COLO829 (cell line): Measurements from ENCODE around the gene PAK1.
"Not testable (repeated sequence)": the region's sequence is repeated elsewhere in the genome, so short reads cannot be mapped to it uniquely, and the experiment has no call there.

ENCODE experiments used
- DNase-seq: peaks from one replicate; pipeline ENCODE4 v3.0.0; 2012; ENCODE audit warnings: low spot score

The PAK1 gene

DNA sequence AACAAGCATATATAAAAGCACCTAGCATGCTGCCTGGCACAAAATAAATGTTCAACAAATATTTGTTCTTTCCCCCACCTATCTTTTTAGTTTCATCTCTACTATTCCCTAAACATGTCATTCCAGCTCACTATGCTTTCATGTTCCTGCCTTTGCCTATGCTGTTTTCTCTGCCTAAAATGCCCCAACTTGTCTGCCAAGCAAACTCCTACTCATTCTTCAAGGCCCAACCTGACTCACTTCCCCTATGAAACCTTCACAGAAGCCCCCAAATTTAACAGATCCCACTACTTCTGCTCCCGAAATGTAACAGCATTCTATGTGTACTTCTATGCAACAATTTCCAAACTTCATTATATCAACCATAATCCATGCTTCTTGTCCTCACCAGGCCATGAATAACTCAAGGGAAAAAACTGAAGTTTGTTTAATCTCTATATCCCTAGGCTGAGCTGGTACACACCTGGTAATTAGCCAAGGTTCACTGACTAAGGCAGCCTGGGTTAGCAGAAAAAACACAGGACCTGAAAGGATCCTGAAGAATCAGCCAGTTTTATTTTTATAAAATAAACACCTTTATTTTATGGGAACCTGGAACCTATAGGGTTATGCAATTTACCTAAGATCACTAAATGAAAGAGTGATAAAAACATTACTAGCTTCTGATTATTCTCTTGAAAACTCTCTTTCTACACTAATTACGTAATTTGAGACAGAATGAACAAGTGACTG lies 72.2 kb downstream of the PAK1 start:
- DNase-seq: no peak

DNA sequence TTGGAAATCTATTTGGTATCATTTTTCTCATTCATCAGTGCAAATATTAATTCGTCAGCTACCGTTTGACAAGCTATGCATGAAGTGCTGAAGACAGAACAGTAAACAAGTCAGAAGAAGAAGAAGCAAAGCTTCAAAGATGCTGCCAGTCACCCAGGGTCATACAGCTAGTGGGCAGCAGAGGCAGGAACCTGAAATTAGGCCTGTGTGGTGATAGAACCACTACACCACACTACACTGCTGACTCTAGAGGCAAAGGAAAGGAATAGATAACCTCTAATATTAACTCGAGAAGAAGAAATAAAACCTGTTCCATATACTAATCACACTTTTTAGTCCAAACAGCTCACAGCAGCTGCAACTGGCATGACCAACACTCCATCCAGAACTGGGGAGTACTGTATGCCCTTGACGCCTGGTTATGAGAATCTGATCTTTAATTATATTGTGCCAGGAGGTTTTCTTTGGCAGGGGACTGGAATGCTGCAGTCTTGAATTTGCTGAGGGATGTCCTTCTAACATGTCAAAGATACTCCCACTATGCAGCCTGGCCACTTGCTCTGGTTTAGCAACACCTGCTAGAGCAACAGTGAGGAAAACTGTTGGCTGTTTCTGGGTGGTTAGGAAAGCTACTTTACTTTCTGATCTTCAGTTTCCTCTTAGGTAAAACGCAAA lies 73.0 kb downstream of the PAK1 start:
- no peak for DNase-seq

DNA sequence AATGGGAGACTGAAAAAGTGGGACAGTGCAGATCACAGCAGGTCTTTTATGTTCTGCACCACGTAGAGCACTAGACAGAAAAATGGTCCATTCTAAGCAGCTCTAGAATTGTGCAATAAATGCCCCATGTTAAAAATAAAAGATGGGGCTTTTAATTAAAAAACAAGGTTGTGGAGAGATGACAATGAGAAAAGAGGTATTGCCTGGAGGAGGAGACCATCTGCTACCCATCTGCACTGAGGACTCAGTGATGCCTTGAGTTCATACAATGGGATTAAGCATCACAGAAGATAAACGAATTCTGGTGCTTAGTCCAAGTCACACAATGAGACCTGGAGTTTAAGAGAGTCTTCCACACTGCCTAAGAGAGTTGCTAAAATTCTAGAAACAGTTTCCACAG lies 73.6 kb downstream of the PAK1 start:
- DNase-seq: no peak

DNA sequence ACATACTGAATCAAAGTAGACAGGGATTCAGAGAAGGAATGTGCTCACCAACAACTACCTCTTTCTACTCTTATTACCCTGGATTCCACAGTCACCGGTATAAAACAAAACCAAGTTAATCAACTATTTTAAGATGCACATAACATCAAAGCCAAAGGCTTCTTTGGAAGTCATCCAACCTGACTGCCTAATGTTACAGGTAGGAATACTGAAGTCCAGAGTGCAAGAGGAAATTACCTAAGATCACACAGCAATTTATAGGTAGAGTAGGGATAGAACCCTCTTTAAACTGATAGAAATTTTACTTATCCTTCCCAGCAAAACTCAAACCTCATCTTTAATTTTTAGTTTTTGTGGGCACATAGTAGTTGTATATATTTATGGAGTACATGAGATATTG lies 76.3 kb downstream of the PAK1 start:
- DNase-seq: no peak

DNA sequence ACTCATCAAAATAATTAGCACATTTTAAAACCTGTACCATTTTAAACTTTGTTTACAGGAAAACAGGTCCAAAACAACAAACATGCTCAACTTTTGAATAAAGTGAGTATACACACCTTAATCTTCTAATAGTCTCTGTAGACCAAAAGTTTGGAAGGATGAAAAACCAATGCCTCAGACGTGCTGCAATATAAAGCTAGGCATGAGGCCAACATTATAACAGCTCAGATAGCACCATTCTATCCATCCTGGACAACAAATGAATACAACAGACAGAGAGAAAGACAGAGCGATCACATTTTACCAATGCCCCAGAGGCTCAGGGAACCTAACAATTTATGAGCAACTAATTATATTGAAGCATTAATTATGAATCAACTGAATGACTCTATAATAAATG lies 77.0 kb downstream of the PAK1 start:
- no peak for DNase-seq

DNA sequence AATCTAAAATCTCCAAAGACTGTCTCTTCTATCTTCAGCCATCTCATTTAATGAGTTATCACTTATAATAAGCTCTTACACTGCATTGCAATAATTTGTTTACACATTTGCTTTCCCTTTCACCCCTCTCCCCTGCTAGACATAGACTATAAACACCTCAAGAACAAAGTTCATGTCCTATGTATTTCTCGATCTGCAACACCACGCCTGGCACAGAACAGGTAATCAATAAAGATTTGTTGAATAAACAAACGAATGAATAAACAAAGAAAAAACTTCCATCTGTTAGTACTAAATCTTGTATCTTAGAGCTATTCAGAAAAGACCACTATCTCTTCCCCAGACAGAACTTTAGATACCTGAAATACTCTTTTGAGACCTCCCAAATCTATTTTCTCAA lies 77.6 kb downstream of the PAK1 start:
- no peak for DNase-seq

DNA sequence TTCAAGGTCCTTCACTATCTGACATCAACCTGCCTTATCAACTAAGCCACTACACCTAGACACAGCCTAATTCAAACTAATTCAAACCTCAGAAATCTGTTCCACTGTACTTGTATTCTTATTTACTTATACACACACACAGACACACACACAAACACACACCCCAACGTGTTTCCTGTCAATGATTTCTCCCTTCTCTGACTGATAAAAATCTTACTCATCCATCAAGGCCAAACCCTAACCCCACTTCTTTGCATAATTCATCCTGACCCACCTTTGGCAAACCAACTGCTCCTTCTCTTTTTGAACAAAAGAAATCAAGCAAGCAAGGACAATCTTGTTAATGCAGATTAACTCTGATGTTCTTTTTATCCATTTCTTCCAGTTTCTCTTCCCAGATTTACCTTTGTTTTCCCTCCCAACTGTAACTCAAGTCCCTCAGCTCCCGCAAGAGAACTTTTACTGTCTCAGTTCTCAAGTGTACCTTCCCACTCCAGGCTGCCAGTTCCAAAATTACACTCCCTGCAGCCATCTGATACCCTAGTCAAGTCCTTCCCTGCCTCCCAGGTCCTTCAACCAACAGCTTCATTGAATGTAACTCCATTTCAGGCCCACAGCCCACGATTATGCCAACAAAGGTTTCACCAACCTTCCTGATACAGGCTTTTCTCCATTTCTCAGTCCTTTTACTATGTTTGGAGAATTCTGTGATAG lies 78.3 kb downstream of the PAK1 start:
- DNase-seq: no peak

DNA sequence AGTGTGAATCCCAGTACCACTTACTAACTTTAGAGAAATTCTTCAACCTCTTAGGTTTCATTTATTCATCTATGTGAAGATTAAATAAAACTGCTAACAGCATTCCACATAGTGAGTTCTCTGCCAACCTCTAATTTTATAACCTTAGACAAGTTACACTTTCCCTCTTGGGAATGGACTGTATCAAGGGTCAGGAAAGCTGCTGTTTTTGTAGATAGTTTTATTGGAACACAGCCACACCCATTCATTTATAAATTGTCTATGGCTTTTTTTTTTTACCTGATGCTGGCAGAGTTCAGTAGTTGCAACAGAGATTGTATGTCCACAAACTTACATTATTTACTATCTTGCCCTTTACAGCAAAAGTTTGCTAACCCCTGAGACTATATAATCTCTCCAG lies 81.1 kb downstream of the PAK1 start:
- DNase-seq: no peak

DNA sequence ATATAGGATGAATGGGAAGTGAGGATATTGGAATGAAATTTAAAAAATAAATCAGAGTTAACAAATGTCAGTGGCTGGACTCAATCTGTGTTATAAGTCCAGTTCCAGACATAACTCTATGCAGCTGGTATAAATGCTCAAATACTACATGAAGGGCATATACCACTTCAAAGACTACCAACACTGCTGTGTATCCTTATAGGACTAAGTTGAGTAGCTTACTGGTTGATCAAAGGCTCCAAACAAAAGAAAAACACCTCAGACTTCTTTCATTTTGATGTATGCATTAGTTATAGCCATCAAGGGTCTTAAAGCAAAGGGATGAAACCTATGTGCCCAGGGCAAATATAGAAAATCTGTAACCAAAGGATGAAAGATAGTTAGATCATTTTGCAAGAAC lies 86.2 kb downstream of the PAK1 start:
- no peak for DNase-seq

DNA sequence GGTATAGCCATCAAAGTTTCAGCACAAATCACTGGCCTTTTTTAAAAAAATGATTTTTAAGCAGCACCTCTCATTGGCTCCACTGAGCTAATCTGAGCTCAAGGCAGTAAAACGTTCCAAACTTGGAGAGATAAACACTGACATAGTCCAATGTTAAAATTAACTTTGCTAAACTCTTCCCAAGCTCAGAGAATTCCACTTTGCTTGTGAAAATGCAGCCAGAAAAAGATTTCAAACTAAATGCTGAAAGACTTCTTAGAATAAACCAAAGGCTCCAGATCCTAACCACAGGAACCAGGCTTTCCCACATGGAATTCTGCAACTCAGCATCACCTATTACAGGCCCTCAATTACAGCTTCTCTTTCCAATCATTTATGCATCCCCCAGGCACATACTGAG lies 87.7 kb downstream of the PAK1 start:
- DNase-seq: no peak

DNA sequence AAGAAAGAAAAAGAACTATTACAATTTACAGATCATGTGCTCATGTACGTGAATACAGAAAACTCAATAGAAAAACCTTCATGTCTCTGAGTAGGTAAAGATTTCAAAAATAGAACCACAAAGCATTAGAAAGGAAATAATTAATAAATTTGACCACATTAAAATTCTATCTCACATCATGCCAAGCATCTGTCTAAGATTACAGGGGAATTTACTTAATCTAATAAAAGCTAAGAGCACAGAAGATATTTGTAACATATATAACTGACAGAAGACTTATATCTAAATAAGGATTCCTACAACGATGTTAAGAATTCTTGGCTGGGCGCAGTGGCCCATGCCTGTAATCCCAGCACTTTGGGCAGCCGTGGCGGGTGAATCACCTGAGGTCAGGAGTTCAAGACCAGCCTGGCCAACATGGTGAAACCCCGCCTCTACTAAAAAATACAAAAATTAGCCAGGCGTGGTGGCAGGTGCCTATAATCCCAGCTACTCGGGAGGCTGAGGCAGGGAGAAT lies 88.6 kb downstream of the PAK1 start:
- not testable (repeated sequence) for DNase-seq

DNA sequence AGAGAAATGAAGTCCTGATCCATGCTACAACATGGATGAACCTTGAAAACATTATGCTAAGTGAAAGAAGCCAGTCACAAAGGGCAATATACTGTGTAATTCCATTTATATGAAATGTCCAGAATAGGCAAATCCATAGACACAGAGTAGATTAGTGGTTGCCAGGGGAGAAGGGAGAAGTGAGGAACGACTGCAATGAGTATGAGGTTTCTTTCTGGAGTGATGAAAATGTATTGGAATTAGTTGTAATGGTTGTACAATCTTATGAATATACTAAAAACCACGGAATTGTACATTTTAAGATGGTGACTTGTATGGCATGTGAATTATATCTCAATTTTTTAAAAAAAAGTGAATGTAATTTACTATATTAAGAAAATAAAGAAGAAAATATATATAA lies 89.3 kb downstream of the PAK1 start:
- DNase-seq: no peak

DNA sequence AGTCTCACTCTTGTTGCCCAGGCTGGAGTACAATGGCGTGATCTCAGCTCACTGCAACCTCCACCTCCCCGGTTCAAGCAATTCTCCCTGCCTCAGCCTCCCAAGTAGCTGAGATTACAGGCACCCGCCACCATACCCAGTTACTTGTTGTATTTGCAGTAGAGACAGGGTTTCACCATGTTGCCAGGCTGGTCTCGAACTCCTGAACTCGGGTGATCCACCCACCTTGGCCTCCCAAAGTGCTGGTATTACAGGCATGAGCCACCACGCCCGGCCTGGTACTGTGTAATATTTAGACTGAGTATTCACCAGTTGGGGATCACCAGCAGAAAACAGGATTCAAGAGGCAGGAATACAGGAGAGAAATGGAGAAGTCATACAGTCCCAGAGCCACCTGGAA lies 90.5 kb downstream of the PAK1 start:
- DNase-seq: not testable (repeated sequence)

DNA sequence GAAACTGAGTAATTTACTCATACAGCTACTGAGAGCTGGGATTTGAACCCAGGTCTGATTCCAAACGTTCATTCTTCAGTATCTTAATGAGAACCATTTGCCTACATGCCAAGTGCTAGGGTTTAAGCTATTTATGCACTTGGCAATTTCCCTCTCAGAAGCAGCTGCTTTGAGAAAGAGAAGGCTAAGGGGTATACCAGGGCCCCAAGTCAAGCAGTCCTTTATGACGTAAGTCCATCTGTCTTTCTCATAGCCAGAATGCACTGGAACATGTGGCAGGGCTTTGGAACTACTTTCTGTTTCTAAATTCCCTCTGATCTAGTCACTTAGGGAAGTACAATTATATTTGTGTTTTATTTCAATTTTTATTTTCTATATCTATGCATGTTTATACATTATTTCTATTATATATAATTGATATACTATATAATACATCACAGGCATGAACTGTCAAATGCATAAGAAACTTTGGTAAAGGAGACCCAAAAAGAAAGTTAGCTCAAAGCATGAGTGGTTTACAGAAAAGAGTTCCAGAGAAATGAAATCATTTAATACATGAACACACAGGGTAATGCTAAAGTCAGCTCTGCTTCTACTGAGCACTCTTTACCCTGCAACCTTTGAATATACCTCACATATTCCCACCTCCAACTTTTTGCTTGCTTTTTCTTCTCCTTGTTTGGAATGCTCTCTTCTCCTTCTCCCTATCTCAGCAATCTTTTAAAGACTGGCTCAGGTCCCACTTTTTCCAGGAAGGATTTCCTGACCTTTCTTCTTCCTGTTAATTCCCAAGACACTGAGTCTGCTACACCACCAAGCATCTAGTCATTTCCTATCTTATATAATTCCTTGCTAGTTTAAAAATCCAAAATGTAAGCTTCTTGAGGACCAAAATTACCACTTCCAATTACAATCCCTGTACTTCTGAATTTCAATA lies 91.9 kb downstream of the PAK1 start:
- DNase-seq: no peak

DNA sequence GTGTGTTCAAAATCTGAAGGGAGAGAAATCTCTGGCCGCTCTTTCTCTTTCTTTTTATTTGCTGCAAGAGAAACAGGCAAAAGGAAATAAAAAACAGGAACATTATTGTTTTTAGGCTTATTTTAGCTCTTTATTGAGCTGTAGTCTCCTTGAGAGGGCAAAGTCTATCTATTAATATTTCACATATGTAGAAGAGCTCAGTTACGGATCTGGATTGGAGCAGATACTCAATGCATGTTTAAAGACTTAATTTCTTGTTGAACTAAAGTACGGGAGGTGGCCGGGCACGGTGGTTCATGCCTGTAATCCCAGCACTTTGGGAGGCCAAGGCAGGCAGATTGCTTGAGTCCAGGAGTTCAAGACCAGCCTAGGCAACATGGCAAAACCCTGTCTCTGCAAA lies 94.0 kb downstream of the PAK1 start:
- DNase-seq: no peak

DNA sequence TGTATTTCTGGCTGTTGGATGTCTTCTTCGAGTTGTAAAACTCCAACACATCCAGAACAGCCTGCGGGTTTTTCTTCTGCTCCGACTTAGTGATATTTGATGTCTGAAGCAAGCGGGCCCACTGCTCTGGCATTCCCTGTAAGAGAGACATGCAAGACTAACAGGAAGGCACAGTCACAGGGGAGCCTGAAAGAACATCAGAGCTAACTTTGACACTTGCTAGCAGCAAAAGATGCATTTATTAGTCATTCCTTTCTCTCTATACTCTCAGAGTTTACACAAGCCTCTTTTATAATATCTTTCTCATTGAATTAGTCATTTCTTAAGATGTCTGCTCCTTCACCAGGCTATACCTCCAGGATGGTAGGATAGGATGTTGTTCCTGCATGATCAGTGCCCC lies 94.6 kb downstream of the PAK1 start:
- DNase-seq: peak; percentile 62

DNA sequence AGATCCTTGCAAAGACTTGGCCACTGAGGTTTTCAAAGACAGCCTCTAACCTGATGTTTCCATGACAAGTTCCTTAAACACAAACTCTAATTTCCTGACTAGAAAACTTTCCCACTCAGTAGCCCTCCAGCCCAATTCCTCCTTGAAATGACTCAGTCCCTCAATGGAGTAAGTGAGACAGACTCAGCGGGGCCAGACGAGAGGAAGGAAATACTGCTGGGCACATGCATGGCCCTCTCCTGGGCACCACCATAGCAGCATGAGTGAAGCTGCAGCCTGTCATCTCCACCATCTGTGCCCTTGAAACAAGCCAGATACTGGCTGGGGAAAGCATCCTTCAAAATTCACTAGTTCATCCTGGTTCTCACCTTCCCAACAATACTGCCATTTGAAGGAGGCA lies 96.2 kb downstream of the PAK1 start:
- DNase-seq: no peak

DNA sequence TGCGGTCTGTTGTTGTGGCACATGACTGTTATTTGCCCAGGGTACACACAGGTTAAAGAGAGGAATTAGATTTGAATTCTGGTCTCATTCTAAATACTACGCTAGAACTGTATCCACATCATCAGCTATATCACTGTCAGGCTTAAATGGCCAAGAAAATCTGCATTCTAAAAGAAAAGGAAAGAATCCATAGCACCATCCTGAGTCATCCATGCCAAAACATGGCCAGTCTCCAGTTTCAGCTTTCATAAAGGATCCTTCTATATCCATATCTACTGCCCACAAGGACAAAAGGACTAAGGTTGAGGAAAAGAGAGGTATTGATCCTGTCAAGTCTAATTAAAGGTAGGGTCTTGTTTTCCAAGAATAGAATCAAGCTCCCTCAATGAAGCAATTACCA lies 98.8 kb downstream of the PAK1 start:
- DNase-seq: peak; percentile 8

DNA sequence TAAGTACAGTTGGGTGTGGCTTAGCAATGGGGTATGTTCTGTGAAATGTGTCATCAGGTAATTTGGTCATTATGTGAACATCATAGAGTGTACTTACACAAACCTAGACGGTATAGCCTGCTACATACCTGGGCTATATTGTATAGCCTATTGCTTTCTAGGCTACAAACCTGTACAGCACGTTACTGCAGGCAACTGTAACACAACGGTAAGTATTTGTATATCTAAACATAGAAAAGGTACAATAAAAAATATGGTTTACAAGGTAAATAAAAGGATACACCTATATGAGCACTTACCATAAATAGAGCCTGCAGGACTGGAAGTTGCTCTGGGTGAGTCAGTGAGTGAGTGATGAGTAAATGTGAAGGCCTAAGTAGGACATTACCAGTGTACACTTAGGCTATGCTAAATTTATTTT lies 99.3 kb downstream of the PAK1 start:
- DNase-seq: no peak

DNA sequence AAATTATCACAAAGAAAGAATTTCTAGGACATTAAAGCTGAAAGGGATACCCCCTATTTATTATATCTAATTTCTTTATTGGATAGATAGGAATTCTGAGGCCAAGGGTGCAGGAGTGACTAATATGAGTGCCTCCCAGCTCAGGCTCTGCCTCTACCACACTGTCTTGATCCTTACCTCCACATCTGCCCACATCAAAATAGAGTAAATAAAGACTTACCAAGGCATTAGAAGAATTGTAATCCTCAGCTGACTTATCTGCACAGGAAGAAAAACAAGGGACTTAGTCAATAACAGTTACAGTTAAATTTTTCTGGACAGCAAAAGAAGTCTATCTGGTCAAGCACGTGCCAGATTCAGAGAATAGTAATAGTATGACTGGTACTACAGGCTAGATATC lies 99.8 kb downstream of the PAK1 start:
- DNase-seq: no peak

DNA sequence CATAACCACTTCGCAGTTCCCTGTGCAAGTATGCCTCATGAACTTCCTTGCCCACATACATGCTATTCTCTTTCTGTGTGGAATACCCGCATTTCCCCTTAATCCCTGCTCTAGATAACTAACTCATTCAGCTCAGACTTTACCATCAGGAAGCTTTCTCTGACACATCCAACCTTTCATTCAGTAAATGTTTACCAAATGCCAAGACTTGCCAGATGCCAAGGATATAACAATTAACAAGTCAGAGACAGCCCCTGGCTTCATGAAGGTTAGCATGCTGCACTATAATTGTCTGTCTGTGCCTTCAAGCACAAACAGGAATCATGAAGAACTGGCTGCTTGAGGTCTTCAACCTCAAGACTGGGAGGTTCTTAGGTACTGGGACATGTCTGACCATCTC lies 101.2 kb downstream of the PAK1 start:
- DNase-seq: no peak

DNA sequence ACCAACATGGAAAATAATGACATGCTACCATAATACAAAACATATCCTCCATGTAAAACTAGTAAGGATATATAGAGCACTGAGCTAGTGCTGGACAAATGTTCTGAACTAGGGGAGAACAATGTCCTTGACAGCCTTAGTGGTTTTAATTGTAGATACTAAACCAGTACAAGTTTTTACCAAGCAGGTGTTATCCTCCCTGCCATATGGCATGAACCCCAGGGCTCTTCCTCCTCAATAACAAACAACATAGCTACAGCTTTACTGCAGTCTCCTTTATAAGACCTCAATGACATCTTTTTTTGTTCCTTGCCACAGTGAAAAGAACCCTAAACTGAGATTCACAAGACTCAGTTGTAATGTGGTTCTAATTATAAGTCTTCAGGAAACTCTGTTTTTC lies 102.2 kb downstream of the PAK1 start:
- DNase-seq: no peak
